Vagina (tissue), 2 donors: ENCODE results near the gene C1D.

Experiments used
- POLR2A ChIP-seq, 2 donors: fragments of 450-650 bp; IDR thresholded peaks; one replicate each; pipeline ENCODE4 v1.6.1; 2017; ENCODE audit warnings: antibody characterized with exemption in 2 of 2, mild to moderate bottlenecking in 2 of 2, moderate library complexity in 2 of 2
- POLR2AphosphoS5 ChIP-seq, 2 donors: sonication (generic); formaldehyde crosslinking; IDR thresholded peaks; one replicate each; pipeline ENCODE4 v1.9.0; 2017; ENCODE audit warnings: antibody characterized with exemption in 2 of 2, mild to moderate bottlenecking in 2 of 2, low read depth in 1 of 2; ENCODE audit not compliant: insufficient read depth in 1 of 2
- TF ChIP-seq, protein P1 (sequence below), 3 experiments: fragments of 450-650 bp in 2 of 3; fragments of 200-600 bp in 1 of 3; sonication (generic) in 1 of 3; IDR thresholded peaks; one replicate each; pipeline ENCODE4 v1.5.1; 2017 to 2019; ENCODE audit warnings: antibody characterized with exemption in 3 of 3, mild to moderate bottlenecking in 2 of 3, moderate library complexity in 2 of 3

DNA sequence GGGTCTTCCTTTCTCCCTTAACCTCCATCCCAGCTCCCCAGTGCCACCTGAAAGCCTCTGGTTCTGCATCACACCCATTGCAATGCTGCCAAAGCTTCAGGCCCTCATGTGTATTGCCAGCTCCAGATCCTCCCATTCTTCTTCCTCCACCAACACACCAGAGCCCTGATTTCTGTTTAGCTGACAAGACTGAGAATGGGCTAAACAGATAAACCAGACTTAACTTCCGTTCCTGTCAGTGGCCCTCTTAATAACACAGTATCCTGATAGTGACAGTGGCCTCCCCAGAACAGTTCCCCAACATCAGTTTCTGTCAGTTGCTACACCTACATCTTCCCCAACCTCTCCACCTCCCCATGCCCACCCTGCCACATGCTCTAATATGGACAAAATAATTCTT is 31.3 kb upstream of the C1D start:
- TF ChIP-seq POLR2AphosphoS5 (IDR thresholded peaks at IDR 0.05; ENCODE audit: insufficient read depth in 1 of 2, low read depth in 1 of 2) (no peak), POLR2A (IDR thresholded peaks at IDR 0.05) (no peak)
- TF ChIP-seq, protein P1, sequence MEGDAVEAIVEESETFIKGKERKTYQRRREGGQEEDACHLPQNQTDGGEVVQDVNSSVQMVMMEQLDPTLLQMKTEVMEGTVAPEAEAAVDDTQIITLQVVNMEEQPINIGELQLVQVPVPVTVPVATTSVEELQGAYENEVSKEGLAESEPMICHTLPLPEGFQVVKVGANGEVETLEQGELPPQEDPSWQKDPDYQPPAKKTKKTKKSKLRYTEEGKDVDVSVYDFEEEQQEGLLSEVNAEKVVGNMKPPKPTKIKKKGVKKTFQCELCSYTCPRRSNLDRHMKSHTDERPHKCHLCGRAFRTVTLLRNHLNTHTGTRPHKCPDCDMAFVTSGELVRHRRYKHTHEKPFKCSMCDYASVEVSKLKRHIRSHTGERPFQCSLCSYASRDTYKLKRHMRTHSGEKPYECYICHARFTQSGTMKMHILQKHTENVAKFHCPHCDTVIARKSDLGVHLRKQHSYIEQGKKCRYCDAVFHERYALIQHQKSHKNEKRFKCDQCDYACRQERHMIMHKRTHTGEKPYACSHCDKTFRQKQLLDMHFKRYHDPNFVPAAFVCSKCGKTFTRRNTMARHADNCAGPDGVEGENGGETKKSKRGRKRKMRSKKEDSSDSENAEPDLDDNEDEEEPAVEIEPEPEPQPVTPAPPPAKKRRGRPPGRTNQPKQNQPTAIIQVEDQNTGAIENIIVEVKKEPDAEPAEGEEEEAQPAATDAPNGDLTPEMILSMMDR (IDR thresholded peaks at IDR 0.05): no peak
